ENCODE data around the gene ZNF57. TPM values are rescaled to one million over a fixed set of nuclear protein-coding genes. Genes with fewer than 3 reads are reported as not detected.
A peak's percentile ranks its signal among the peaks of the same experiment; 100 is the strongest.

Gene ZNF57
- total and polyA plus RNA-seq, 9 of the 15 experiments (the other 6 are each of a cell fraction or from before 2014, with no cell fraction given) = 3.9 to 13.5 (median 7.8) TPM

DNA sequence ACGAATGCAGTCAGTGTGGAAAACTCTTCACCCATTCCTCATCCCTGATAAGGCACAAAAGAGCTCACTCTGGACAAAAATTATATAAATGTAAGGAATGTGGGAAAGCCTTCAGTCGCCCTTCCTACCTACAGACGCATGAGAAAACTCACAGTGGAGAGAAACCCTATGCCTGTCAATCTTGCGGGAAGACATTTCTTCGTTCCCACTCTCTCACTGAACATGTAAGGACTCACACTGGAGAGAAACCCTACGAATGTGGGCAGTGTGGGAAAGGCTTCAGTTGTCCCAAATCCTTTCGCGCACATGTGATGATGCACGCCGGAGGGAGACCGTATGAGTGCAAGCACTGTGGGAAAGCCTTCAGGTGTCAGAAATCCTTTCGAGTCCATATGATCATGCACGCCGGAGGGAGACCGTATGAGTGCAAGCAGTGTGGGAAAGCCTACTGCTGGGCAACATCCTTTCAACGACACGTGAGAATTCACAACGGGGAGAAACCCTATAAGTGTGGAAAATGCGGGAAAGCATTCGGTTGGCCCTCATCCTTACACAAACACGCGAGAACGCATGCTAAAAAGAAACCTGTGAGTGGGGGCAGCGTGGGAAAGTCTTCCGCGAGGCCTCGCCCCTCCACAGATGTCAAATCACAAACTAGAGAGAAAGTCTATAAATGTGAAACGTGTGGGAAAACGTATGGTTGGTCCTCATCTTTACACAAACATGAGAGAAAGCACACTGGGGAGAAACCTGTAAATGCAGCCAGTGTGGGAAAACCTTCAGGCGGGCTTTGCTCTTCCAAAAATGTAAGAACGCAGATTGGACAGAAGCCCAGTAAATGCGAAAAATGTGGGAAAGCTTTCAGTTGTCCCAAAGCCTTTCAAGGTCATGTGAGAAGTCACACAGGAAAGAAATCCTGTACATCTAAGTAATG, 23.1 kb upstream of the ZNF57 start (continued):
- TF ChIP-seq, protein P1, sequence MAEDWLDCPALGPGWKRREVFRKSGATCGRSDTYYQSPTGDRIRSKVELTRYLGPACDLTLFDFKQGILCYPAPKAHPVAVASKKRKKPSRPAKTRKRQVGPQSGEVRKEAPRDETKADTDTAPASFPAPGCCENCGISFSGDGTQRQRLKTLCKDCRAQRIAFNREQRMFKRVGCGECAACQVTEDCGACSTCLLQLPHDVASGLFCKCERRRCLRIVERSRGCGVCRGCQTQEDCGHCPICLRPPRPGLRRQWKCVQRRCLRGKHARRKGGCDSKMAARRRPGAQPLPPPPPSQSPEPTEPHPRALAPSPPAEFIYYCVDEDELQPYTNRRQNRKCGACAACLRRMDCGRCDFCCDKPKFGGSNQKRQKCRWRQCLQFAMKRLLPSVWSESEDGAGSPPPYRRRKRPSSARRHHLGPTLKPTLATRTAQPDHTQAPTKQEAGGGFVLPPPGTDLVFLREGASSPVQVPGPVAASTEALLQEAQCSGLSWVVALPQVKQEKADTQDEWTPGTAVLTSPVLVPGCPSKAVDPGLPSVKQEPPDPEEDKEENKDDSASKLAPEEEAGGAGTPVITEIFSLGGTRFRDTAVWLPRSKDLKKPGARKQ (CRISPR knock-in tag; IDR thresholded peaks at IDR 0.05) = no peak
- TF ChIP-seq EGR1 (conservative IDR thresholded peaks at IDR 0.05) = no peak
- no peak for TF ChIP-seq SAP30 (IDR thresholded peaks at IDR 0.05; ENCODE audit: borderline replicate concordance, insufficient read depth, low read depth, low read length, poor library complexity, severe bottlenecking)
- no peak for TF ChIP-seq ETS2 (tag; IDR thresholded peaks at IDR 0.05; ENCODE audit: borderline replicate concordance, poor library complexity, severe bottlenecking)
- no peak for TF ChIP-seq ZNF124 (CRISPR knock-in tag; IDR thresholded peaks at IDR 0.05)
- TF ChIP-seq PTBP1 (IDR thresholded peaks at IDR 0.05; ENCODE audit: low read depth, low read length) = 0 out of 2 replicates have a peak, but pooled peaks have one; percentile 40
- no peak for TF ChIP-seq PRMT5 (CRISPR knock-in tag; IDR thresholded peaks at IDR 0.05)
- peak; percentile 46; the same call in 1 of the 2 replicates for TF ChIP-seq ZBTB40 (IDR thresholded peaks at IDR 0.05)
- no peak for TF ChIP-seq ZBTB40 (CRISPR knock-in tag; IDR thresholded peaks at IDR 0.05)
- no peak for TF ChIP-seq THAP7 (CRISPR knock-in tag; IDR thresholded peaks at IDR 0.05)
- TF ChIP-seq ZNF282 (CRISPR knock-in tag; IDR thresholded peaks at IDR 0.05) = no peak
- TF ChIP-seq ZBTB34 (CRISPR knock-in tag; IDR thresholded peaks at IDR 0.05) = no peak
- no peak for TF ChIP-seq KLF6 (CRISPR knock-in tag; IDR thresholded peaks at IDR 0.05; ENCODE audit: borderline replicate concordance)

Data from K562 (cell line).